Activated T-cell treated with anti-CD3 and anti-CD28 coated beads for 1 hour (primary cell): Measurements from ENCODE around the gene TAF4.

ENCODE experiments used
- DNase-seq: peaks from one replicate; pipeline ENCODE4 v3.0.0-alpha.2; 2020; ENCODE audit warnings: low read depth

TAF4 gene

GRCh38 chr20:62019881-62020492 is 45.7 kb downstream of the TAF4 start:
- DNase-seq, result no peak

- DNase-seq, result no peak
Measured at GRCh38 chr20:62019144-62019805, 46.4 kb downstream of the TAF4 start.

GRCh38 chr20:62018437-62019143 is 47.1 kb downstream of the TAF4 start:
- no peak for DNase-seq

- DNase-seq, result no peak
Measured at GRCh38 chr20:62015540-62016288, 50.0 kb downstream of the TAF4 start.

GRCh38 chr20:62014889-62015537 is 50.7 kb downstream of the TAF4 start:
- DNase-seq, result no peak

- DNase-seq, result no peak
Measured at GRCh38 chr20:62014488-62014775, 51.2 kb downstream of the TAF4 start.

- DNase-seq, result no peak
Measured at GRCh38 chr20:62012631-62013030, 53.0 kb downstream of the TAF4 start.

GRCh38 chr20:62011938-62012534 is 53.6 kb downstream of the TAF4 start:
- no peak for DNase-seq

GRCh38 chr20:62011403-62011790 is 54.3 kb downstream of the TAF4 start:
- DNase-seq, result no peak

- peak; percentile 51 for DNase-seq
Measured at GRCh38 chr20:62010551-62011402, 54.9 kb downstream of the TAF4 start.

- no peak for DNase-seq
Measured at GRCh38 chr20:62009869-62010445, 55.7 kb downstream of the TAF4 start.

- DNase-seq, result no peak
Measured at GRCh38 chr20:62009322-62009721, 56.4 kb downstream of the TAF4 start.

GRCh38 chr20:62008643-62009183 is 57.0 kb downstream of the TAF4 start:
- DNase-seq, result no peak

- no peak for DNase-seq
Measured at GRCh38 chr20:62007127-62007647, 58.5 kb downstream of the TAF4 start.

- no peak for DNase-seq
Measured at GRCh38 chr20:62006482-62006881, 59.2 kb downstream of the TAF4 start.

GRCh38 chr20:62004614-62005013 is 61.1 kb downstream of the TAF4 start:
- no peak for DNase-seq

- no peak for DNase-seq
Measured at GRCh38 chr20:62003567-62004405, 61.9 kb downstream of the TAF4 start.

- no peak for DNase-seq
Measured at GRCh38 chr20:62002882-62003480, 62.7 kb downstream of the TAF4 start.
